Measurements from ENCODE around the gene ABCC1.

GRCh38 chr16:15942931-15943690 lies 6.3 kb upstream of the ABCC1 start:
- TF ChIP-seq CTCF (IDR thresholded peaks at IDR 0.05; ENCODE audit: insufficient read depth, low read length, poor library complexity, severe bottlenecking) (no peak), EZH2phosphoT487 (conservative IDR thresholded peaks at IDR 0.05; ENCODE audit: low read length) (no peak)

All from SU-DHL-6 (cell line).